ENCODE data around the gene CSMD2.
A peak's percentile ranks its signal among the peaks of the same experiment; 100 is the strongest.

CSMD2 gene

DNA sequence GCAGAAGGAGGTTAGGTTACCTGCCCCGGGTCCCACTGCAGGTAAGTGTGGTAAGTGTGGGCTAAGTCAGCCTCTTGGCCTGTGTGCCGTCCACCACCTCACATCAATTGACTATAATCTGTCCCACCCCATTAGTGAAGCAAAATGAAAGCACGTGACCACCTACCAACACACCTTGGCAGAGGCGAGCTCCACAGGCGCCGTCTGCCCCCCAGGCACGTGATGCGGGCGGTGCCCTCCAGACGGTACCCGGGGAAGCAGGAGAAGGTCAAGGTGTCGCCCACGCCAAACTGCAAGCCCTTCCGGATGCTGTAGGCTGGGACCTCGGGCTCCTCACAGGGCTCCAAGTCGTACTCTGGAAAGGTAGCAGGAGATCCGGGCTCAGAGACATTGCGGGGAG, 450.6 kb downstream of the CSMD2 start:
- Histone ChIP-seq H2BK15ac (replicated peaks; ENCODE audit: low read depth) (no peak overlapping the region), H3K4me2 (ENCODE audit: low read length) (no peak overlapping the region), H4K5ac (ENCODE audit: low read length) (no peak overlapping the region), H2BK5ac (ENCODE audit: low read length) (no peak overlapping the region), H3K9ac (ENCODE audit: low read length) (no peak overlapping the region), H3K18ac (ENCODE audit: low read length) (no peak overlapping the region), H3K56ac (ENCODE audit: low read length) (no peak overlapping the region), H3K4me1 (ENCODE audit: control insufficient read depth, low read depth, low read length) (peaks cover 6% of the 10 kb centered on the region), H4K8ac (ENCODE audit: low read depth, low read length) (no peak overlapping the region), H3K4ac (ENCODE audit: low read depth, low read length) (no peak overlapping the region), H2AK5ac (ENCODE audit: low read length) (no peak overlapping the region), H2BK120ac (ENCODE audit: low read depth, low read length) (no peak overlapping the region), H3K27ac (ENCODE audit: low read depth, low read length) (no peak overlapping the region), H3K36me3 (ENCODE audit: control insufficient read depth, insufficient read depth, low read length) (no peaks in the 10 kb centered on the region), H3K4me3 (ENCODE audit: low read length) (no peak overlapping the region), H3K79me2 (ENCODE audit: control insufficient read depth, insufficient read depth, low read length) (no peaks in the 10 kb centered on the region), H3K79me1 (ENCODE audit: low read length) (no peaks in the 10 kb centered on the region), H3K27me3 (ENCODE audit: insufficient read depth, low read length, poor library complexity) (no peaks in the 10 kb centered on the region), H3K23ac (ENCODE audit: low read length) (no peak overlapping the region)
- DNase-seq = no peak
- no CpG with 5 or more reads among the region's 18 CpGs for WGBS (ENCODE audit: extremely low coverage, insufficient coverage, low lambda C conversion rate)

- Histone ChIP-seq H2BK120ac (ENCODE audit: low read depth, low read length) (no peak overlapping the region), H3K4ac (ENCODE audit: low read depth, low read length) (no peak overlapping the region), H3K27me3 (ENCODE audit: insufficient read depth, low read length, poor library complexity) (no peaks in the 10 kb centered on the region), H3K23ac (ENCODE audit: low read length) (no peak overlapping the region), H2BK15ac (replicated peaks; ENCODE audit: low read depth) (no peak overlapping the region), H3K79me1 (ENCODE audit: low read length) (no peaks in the 10 kb centered on the region), H2BK5ac (ENCODE audit: low read length) (no peak overlapping the region), H3K4me2 (ENCODE audit: low read length) (no peak overlapping the region), H4K8ac (ENCODE audit: low read depth, low read length) (no peak overlapping the region), H3K9ac (ENCODE audit: low read length) (no peak overlapping the region), H3K4me3 (ENCODE audit: low read length) (no peak overlapping the region), H3K18ac (ENCODE audit: low read length) (no peak overlapping the region), H3K4me1 (ENCODE audit: control insufficient read depth, low read depth, low read length) (peaks cover 6% of the 10 kb centered on the region), H2AK5ac (ENCODE audit: low read length) (no peak overlapping the region), H3K56ac (ENCODE audit: low read length) (no peak overlapping the region), H3K79me2 (ENCODE audit: control insufficient read depth, insufficient read depth, low read length) (no peaks in the 10 kb centered on the region), H3K36me3 (ENCODE audit: control insufficient read depth, insufficient read depth, low read length) (no peaks in the 10 kb centered on the region), H4K5ac (ENCODE audit: low read length) (no peak overlapping the region), H3K27ac (ENCODE audit: low read depth, low read length) (no peak overlapping the region)
- DNase-seq = no peak
- WGBS (ENCODE audit: extremely low coverage, insufficient coverage, low lambda C conversion rate) = no CpG with 5 or more reads among the region's 9 CpGs
Measured at GRCh38 chr1:33713058-33713877, 451.8 kb downstream of the CSMD2 start.

DNA sequence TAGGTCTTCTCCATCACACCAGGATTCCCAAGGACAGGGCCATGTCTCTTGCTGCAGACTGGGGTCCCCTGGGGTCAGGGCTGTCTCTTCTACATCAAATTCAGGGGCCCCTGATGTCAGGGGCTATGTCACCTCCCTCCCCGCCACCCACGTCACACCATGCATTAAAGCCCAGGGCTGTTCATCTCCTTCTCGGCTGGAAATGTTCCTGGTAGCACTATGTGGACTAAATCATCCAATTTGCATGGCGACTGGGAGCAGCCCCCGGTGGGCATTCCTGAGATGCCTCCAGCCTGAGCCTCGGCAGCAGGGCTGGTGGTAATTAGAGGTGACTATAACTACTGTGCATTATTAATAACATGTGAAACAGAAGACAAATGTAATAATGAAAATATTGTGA, 452.8 kb downstream of the CSMD2 start:
- H3K27ac ChIP-seq (ENCODE audit: low read depth, low read length) = peak overlapping the region; percentile 27
- H3K27me3 ChIP-seq (ENCODE audit: insufficient read depth, low read length, poor library complexity) = no peaks in the 10 kb centered on the region
- no peak overlapping the region for H3K9ac ChIP-seq (ENCODE audit: low read length)
- no peaks in the 10 kb centered on the region for H3K79me2 ChIP-seq (ENCODE audit: control insufficient read depth, insufficient read depth, low read length)
- no peak overlapping the region for H2BK15ac ChIP-seq (replicated peaks; ENCODE audit: low read depth)
- H2BK5ac ChIP-seq (ENCODE audit: low read length) = no peak overlapping the region
- H4K5ac ChIP-seq (ENCODE audit: low read length) = no peak overlapping the region
- peaks cover 6% of the 10 kb centered on the region for H3K4me1 ChIP-seq (ENCODE audit: control insufficient read depth, low read depth, low read length)
- H3K18ac ChIP-seq (ENCODE audit: low read length) = no peak overlapping the region
- no peak overlapping the region for H4K8ac ChIP-seq (ENCODE audit: low read depth, low read length)
- no peak overlapping the region for H2BK120ac ChIP-seq (ENCODE audit: low read depth, low read length)
- H3K23ac ChIP-seq (ENCODE audit: low read length) = no peak overlapping the region
- no peak overlapping the region for H3K4me3 ChIP-seq (ENCODE audit: low read length)
- H3K4ac ChIP-seq (ENCODE audit: low read depth, low read length) = no peak overlapping the region
- no peak overlapping the region for H3K4me2 ChIP-seq (ENCODE audit: low read length)
- no peaks in the 10 kb centered on the region for H3K79me1 ChIP-seq (ENCODE audit: low read length)
- peak; percentile 84 for DNase-seq
- H2AK5ac ChIP-seq (ENCODE audit: low read length) = no peak overlapping the region
- no peak overlapping the region for H3K56ac ChIP-seq (ENCODE audit: low read length)
- no peaks in the 10 kb centered on the region for H3K36me3 ChIP-seq (ENCODE audit: control insufficient read depth, insufficient read depth, low read length)
- WGBS (ENCODE audit: extremely low coverage, insufficient coverage, low lambda C conversion rate) = no CpG with 5 or more reads among the region's 6 CpGs

GRCh38 chr1:33711511-33711910, 453.5 kb downstream of the CSMD2 start:
- H4K8ac ChIP-seq (ENCODE audit: low read depth, low read length) = no peak overlapping the region
- no peaks in the 10 kb centered on the region for H3K27me3 ChIP-seq (ENCODE audit: insufficient read depth, low read length, poor library complexity)
- H3K4me1 ChIP-seq (ENCODE audit: control insufficient read depth, low read depth, low read length) = peaks cover 6% of the 10 kb centered on the region
- H3K4ac ChIP-seq (ENCODE audit: low read depth, low read length) = peak overlapping the region; percentile 22
- H2BK15ac ChIP-seq (replicated peaks; ENCODE audit: low read depth) = no peak overlapping the region
- H3K79me1 ChIP-seq (ENCODE audit: low read length) = no peaks in the 10 kb centered on the region
- no peak overlapping the region for H3K23ac ChIP-seq (ENCODE audit: low read length)
- H2AK5ac ChIP-seq (ENCODE audit: low read length) = no peak overlapping the region
- no peak overlapping the region for H3K18ac ChIP-seq (ENCODE audit: low read length)
- H3K79me2 ChIP-seq (ENCODE audit: control insufficient read depth, insufficient read depth, low read length) = no peaks in the 10 kb centered on the region
- H3K27ac ChIP-seq (ENCODE audit: low read depth, low read length) = no peak overlapping the region
- no CpG with 5 or more reads among the region's 6 CpGs for WGBS (ENCODE audit: extremely low coverage, insufficient coverage, low lambda C conversion rate)
- no peak for DNase-seq
- H2BK5ac ChIP-seq (ENCODE audit: low read length) = no peak overlapping the region
- no peak overlapping the region for H3K9ac ChIP-seq (ENCODE audit: low read length)
- H3K4me3 ChIP-seq (ENCODE audit: low read length) = no peak overlapping the region
- no peak overlapping the region for H2BK120ac ChIP-seq (ENCODE audit: low read depth, low read length)
- H3K56ac ChIP-seq (ENCODE audit: low read length) = peak overlapping the region; percentile 1
- no peaks in the 10 kb centered on the region for H3K36me3 ChIP-seq (ENCODE audit: control insufficient read depth, insufficient read depth, low read length)
- H3K4me2 ChIP-seq (ENCODE audit: low read length) = no peak overlapping the region
- H4K5ac ChIP-seq (ENCODE audit: low read length) = no peak overlapping the region

- no peak overlapping the region for H2BK120ac ChIP-seq (ENCODE audit: low read depth, low read length)
- WGBS (ENCODE audit: extremely low coverage, insufficient coverage, low lambda C conversion rate) = no CpG with 5 or more reads among the region's 2 CpGs
- no peak overlapping the region for H3K4me2 ChIP-seq (ENCODE audit: low read length)
- no peak overlapping the region for H4K5ac ChIP-seq (ENCODE audit: low read length)
- H3K27me3 ChIP-seq (ENCODE audit: insufficient read depth, low read length, poor library complexity) = no peaks in the 10 kb centered on the region
- no peak overlapping the region for H2BK15ac ChIP-seq (replicated peaks; ENCODE audit: low read depth)
- no peak overlapping the region for H3K9ac ChIP-seq (ENCODE audit: low read length)
- H3K4me1 ChIP-seq (ENCODE audit: control insufficient read depth, low read depth, low read length) = peaks cover 6% of the 10 kb centered on the region
- no peak overlapping the region for H3K4me3 ChIP-seq (ENCODE audit: low read length)
- no peak overlapping the region for H3K23ac ChIP-seq (ENCODE audit: low read length)
- H3K18ac ChIP-seq (ENCODE audit: low read length) = no peak overlapping the region
- no peak overlapping the region for H3K4ac ChIP-seq (ENCODE audit: low read depth, low read length)
- H3K36me3 ChIP-seq (ENCODE audit: control insufficient read depth, insufficient read depth, low read length) = no peaks in the 10 kb centered on the region
- no peak overlapping the region for H3K27ac ChIP-seq (ENCODE audit: low read depth, low read length)
- DNase-seq = no peak
- no peak overlapping the region for H2AK5ac ChIP-seq (ENCODE audit: low read length)
- no peak overlapping the region for H4K8ac ChIP-seq (ENCODE audit: low read depth, low read length)
- H3K79me2 ChIP-seq (ENCODE audit: control insufficient read depth, insufficient read depth, low read length) = no peaks in the 10 kb centered on the region
- H3K56ac ChIP-seq (ENCODE audit: low read length) = no peak overlapping the region
- H3K79me1 ChIP-seq (ENCODE audit: low read length) = no peaks in the 10 kb centered on the region
- no peak overlapping the region for H2BK5ac ChIP-seq (ENCODE audit: low read length)
Measured at GRCh38 chr1:33710967-33711366, 454.1 kb downstream of the CSMD2 start.

Data from mesendoderm (in vitro differentiated cells).